Activated CD8-positive, alpha-beta memory T cell treated with anti-CD3 and anti-CD28 coated beads for 24 hours (primary cell): ENCODE data around the gene ATP10A.
A peak's percentile ranks its signal among the peaks of the same experiment; 100 is the strongest.

ENCODE experiments used
- DNase-seq: peaks from one replicate; pipeline ENCODE4 v3.0.0-alpha.2; 2020

ATP10A gene

DNA sequence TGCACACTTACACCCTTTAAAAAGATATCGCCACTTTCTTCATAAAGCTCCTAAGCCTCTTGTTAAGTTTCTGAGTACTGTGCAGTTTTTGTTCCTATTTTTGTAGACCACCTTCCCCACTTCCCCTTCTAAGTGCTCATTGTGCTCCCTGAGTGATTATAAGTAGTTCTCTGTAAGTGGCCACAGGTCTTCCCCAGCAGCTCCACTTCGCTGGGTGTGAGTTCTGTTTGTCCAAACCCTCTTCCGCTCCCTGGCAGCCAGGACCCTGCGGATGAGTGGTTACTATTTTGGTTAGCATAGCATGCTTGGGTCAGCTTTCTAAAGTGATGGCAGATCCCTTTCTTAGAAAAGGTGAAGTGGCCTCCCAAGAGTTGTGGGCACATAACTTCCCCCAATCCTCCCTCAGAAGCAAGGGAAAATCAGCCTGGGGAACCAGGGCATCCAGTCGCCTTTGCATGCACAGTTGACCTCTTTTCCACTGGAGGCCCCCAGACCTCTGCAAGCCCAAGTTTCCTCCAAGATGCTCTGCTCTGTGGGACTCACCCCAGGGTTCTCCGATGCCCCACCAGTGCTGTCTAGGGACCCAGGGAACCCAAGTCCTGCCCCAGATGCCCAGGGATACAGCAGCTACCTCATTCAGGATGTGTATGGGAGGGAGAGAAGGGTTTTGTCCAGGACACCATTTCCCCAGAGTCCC lies 69.6 kb downstream of the ATP10A start:
- peak; percentile 50 for DNase-seq

DNA sequence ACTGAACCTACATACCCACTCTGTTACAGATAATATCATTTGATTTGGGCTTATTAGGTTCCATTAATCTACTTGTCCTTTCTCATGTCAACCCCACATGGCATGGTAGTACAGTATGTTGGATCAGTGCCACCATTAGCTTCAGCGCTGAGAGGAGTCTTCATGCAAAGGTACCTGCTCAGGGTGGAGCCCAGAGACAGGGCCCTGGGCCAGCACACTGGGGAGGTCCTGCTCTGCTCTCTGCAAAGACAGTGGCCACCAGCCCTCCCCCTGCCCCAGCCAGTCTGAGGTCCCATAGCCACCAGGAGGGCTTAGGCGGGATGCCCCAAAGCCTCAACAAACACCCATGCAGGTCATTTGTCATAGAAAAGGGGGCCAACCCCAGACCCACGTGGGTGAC lies 71.0 kb downstream of the ATP10A start:
- no peak for DNase-seq

DNA sequence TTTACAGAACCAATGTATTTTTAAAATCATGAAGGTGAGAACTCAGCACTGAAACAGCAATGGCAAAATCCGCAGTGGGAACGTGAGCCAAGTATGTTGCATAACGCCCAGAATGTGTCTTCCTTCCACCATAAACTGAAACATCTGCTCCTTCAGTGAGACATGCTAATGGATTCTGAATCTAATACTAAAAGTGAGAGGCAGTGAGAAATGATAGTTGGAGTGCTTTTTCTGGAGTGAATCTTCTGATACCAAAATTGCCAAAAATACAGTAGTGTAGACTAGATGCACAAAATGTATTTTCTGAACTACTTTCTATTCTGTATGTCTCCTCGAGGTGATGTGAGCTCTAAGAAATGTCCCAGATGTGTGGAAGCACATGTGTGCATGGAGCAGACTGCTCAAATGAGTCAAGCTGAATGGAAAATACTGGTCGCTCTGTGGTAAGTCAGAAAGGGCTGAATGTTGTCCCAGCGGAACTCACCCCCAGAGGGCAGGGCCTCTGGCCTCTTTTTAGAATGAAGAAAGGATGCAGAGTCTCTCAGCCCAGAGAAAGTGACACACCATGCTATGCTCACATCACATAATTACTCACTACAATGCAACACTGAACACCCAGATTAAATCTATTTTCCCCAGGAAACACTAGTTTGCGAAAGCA lies 73.0 kb downstream of the ATP10A start:
- no peak for DNase-seq

DNA sequence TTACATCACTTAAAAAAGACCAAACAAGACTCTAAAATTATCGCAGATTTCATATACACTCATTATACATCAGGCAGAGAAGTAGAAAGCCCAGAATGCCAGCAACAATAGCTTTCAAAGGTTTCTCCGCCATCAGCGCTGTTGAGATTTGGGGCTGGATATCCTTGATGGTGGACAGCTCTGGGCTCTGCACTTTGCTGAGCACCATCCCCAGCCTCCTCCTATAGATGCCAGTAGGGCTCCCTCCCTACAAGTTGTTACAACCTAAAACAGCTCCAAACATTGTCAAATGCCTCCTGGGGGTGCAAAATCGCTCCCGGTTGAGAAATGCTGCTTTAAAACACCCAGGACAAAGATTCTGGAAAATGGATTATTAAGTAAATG lies 73.5 kb downstream of the ATP10A start:
- DNase-seq = no peak

DNA sequence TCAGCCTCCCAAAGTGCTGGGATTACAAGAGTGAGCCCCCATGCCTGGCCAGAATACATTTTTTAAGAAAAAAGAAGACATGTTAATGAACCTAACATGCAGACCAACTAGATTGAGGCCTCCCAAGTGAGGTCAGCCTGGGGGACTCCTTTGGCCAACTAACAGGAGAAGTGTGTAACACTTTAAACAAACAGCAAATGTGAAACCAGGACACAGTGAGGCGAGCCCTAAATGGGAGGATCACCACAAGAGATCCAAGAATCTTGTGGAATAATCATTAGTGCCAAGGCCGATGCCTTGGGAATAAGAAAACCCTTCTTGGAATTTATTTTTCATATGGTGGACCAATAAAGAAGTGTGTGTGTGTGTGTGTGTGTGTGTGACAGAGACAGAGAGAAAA lies 73.9 kb downstream of the ATP10A start:
- DNase-seq = no peak

DNA sequence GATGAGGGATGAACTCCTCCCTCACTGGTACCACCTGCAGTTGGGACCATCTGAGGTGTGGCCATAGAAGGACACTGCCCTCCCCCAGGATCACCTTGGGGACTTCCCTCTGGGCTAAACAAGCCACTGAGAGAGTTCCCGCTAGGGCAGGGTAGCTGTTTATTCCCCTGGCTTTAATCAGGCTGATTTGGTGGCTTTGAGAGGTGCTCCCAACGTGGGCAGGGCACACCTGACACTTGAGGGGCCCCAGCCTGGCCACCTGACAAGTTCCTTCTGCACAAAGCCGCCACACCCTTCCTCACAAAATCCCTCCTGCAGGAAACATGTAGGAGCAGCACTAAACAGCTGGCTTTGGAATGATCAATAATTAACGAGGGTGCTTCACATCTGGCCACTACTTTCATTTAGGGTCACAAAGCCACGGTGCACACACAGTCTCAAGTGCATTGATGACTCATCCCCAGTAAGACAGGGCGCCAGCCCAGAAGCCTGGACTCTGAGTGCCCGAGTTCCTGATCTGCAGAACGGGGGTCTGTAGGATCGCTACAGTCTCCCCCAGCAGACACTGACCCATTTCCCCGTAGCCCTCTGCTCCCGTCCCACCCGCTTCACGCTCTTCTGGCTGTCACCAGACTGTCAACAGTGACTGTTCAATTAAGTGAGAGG lies 75.1 kb downstream of the ATP10A start:
- no peak for DNase-seq

DNA sequence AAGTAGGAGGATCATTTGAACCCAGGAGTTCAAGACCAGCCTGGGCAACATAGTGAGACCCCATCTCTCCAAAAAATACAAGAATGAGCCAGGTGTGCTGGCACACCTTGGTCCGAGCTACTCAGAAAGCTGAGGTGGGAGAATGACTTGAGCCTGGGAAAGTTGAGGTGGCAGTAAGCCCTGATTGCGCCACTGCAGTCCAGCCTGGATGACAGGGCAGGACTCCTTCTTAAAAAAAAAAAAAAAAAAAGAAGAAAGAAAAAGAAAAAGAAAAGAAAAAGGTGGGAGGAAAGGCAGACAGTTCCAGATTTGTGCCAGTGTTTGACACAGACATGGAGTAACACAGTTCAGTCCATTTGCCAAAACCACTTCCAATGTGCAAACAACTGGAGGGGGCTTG lies 75.7 kb downstream of the ATP10A start:
- no peak for DNase-seq

DNA sequence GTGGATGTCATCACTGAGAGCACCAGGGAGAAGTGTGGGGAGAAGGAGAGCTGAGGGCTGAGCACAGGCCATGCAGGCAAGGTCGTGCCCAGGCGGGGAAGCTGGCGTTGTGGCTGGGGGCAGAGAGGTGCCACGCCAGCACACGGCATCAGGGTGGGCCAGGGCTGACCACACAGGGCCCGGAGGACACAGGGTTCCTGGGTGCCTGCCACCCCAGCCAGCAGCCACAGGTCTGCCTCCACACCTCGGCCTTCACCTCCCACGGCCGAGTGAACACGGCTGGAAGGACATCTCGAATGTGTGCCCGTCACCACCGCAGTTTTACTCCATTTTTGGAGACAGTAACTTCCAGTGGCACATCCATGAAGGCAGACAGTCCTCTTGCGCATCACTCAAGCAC lies 77.1 kb downstream of the ATP10A start:
- no peak for DNase-seq

DNA sequence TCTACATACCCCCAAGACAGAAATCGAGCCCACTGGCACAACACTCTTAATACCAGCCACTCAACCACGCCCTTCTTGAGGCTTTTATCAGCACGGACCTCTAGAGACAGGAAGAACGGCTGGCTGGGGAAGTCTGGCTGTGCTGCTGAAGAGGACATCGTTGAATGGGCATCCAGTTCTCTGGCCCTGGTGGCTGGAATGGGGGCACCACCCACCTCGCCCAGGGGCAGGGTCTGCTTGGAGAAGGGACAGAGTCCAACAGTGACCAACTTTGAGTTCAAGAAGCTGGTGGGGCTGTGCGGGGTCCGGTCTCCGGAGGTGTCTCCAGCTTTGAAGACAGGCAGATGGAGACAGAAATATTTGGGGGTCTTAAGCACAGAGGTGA lies 77.5 kb downstream of the ATP10A start:
- DNase-seq = no peak

DNA sequence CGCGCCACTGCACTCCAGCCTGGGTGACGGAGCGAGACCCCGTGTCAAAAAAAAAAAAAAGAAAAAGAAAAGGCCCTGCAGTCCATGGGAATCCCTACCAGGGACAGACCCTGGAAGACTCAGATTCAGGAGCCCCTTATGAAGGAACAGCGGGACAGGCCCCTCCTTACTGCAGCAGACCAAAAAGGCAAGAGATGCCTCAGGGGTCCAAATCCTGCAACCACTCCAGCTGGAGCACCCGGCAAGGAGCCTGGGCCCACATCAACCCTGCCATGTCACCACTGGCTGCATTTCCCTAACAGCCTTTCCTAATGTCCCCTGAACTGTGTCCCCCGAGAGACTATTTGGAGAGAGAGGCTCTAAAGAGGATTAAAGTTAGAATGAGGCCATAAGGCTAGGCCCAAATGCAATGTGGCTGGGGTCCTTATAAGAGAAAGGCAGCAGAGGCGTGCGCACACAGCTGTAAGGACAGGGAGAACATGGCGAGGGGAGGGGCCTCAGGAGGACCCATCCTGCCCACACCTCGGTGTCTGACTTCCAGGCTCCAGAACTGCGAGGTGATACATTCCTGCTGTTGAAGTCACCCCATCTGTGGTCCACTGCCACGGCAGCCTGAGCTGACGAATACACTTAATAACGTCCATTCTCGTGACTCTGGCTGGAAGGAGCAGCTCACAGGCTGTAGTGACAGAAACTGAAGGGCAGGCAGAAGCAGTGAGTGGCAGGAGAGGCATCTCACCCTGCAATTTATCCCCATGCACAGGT lies 78.1 kb downstream of the ATP10A start:
- DNase-seq = no peak

DNA sequence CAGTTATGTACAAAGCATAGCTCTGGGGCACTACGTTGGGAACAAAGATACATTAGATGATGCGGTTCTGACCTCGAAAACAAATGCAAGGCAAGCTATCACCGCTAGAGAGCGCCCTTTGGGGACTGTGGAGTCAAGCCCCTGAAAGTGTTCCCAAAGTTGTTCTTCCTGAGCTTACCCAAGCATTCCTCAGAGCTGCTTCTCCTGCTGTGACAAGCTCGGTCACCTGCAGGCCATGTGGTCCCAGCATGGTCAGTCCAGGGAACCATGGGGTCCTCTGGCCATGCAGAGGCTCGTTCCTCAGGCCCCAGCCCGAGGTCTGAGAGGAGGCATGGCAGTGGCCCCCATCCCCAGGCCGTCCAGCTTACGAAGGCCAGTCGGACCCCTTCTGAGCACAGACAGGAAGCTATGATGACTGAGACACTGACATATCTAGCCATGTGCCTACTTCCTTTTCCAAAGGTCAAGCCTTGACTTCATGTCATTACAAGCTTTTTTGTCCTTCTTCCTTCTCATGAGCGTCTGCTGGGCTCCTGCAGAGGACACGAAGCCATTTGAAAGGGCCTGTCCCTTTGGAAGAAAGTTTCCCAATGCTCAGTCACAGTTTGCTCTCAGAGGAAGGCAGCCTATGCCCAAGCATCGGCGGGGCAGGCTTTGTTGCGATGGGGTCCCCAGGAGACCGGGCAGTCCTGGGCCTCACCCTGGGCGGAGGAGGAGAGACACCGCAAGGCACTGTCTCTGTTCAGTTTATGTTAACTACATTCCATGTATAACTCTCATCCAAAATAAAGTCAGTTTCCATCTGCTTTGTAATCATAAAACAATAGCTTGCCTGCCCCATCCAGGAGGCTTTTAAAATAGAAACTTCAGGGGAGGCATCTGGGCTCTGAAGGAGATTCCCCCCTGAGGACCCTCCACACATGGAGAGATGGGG lies 79.3 kb downstream of the ATP10A start:
- peak; percentile 77 for DNase-seq

DNA sequence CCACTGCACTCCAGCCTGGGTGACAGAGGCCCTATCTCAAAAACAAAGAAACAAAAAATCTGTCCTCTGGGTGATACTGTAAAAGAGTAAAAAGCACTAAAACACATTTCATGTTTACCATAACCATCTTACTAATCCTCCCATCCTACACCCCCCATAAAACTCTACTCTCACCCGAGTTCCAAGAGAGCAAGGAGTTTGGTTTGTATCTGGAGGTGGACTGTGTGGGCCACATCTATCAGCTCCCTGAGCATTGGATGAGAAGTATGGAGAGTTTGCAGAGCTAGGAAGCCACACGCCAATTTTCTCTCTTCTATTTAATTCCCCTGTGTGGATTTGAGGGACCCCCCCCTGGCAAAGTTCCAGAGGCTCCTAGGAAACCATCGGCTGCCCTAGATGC lies 80.0 kb downstream of the ATP10A start:
- DNase-seq = no peak

DNA sequence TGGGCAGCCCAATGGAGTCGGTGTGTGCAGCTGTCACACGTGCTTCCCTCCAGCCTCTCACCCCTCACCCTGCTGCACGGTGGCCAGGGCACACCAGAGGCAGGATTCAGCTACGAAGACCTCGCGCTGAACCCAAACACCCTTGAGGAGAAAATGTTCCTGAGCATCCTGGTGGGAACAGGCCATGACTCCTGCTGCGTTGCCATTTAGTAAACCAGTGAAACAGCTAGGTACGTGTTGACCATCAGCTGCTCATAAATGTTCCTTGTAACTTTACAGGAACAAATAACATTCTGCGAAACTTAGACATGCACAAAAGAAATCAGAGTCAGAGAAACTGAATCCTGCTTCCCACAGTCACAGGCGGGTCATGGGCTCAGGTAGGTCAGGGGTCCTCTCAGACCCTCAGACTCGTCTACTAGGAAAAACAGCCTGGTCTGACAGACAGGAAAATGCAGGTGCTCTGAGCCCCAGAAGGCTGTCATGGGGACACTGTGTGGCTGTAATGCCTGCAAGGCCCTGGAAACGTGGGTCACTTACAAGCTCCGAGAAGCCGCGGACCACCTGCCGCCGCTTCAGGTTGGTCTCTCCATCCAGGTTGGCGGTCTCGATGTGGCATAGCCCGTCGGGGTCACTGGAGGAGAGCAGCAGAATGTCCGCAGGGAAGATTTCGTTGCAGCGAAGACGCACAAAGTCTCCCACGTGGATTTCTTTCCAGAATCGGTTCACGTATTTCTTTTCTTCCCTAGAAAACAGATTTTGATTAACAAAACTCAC lies 82.5 kb downstream of the ATP10A start:
- DNase-seq = no peak

DNA sequence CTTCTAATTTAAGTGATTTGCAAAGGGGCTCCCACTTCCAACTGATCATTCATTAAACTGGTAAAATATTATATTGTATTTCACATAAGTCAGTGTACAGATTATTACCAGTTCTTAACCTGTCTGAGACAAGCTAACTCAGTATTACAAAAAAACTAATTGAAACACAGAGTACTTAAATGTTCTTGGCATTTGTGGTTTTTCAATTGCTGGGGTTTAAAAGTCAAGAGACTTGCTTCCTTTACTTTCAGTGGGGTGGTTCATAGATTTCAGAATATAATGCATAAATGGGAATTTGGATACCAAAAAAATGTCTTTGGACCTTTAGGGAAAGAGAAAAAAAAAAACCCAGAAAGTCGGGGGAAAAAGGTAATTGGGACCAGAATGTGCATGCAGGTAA lies 85.0 kb downstream of the ATP10A start:
- no peak for DNase-seq

DNA sequence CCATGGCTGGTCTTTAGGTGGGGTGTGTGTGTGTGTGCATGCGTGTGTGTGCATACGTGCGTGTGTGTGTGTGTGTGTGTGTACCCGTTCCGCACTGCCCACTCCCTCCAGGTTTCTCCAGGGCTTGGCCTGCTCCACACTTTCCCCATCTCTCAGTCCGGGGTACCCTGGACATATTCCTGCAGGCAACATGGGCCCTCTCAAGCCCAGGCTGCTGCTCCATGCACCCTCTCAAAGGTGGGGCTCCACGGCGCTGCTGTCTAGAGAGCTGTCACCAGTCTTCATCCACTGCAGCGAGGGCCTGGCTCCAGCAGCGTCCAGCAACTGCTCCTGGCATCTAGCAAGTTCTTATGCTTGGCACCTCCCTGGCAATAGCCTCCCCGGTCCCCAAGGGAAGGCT lies 86.1 kb downstream of the ATP10A start:
- peak; percentile 51 for DNase-seq

DNA sequence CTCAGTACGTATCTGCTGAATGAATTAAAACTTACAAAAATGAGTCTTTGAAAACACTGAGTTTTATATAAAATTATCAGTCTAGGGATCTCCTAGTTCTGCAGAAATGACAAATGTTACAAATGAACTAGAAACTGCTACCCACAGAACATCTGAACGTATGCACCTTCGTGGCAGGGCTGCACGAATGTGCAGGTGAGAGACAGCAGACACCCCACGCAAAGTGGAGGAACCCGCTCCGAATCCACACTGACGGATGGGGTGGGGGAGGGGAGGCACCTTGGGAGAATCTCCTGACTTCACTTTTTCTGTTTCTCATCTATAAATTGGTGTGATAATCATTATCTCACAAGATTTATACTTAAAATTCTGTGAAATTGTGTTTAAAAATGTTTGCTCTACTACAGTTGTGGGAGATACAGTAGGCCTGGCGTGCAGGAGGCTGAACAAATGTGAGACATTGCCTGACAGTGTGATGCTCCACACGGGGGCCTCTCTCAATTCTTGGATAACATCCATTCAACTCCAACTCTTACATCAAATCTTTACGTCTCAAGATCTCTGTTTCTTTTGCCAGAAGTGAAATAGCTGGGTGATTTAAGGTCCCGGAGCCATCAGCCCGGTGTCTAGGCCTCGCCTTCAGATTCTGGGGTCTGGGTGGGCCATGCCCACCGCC lies 86.9 kb downstream of the ATP10A start:
- peak; percentile 19 for DNase-seq

DNA sequence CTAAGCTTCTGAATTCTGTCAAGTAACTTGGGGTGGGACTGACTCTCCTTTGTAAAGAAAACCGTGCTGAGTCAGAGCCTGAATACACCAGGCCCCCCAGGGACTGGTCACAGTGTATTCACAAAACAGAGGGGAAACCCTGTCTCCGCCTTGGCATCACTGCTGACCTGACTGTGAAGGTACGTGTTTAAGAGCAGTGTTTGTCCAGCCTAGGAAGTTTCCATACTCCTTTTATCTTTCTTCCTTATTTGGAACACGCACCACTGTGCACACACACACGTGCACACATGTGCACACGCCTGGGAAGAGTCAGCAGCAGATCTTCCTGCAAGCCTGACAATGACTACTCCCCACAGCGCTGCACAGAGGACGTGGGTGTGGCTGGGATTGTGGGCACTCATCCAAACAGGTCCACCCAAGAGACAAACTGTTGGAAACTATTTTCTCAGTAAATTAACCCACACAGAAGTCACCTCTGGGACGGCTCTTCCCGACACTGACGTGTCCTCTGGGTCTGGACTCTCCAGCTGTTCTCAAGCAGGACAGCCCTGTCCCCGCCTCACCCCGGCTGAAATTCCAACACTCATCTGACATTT lies 87.7 kb downstream of the ATP10A start:
- peak; percentile 40 for DNase-seq

DNA sequence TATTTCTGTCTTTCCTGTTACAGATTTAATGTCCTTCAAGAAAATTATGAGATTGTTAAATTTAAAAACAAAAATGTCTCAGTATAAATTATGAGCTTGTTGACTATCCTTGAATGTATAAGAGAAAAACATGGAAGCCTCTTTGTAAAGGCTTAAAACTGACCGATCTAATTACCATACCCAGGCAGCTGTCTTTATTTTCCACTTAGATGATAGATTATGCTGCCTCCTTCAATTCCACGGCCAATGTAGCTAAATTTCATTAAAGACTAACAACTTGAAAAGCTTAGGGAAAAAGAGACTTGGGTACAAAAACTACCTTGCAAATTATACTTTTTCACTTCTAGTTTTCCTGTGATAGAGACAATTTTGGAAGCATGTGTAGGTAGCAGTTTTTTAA lies 88.3 kb downstream of the ATP10A start:
- no peak for DNase-seq

DNA sequence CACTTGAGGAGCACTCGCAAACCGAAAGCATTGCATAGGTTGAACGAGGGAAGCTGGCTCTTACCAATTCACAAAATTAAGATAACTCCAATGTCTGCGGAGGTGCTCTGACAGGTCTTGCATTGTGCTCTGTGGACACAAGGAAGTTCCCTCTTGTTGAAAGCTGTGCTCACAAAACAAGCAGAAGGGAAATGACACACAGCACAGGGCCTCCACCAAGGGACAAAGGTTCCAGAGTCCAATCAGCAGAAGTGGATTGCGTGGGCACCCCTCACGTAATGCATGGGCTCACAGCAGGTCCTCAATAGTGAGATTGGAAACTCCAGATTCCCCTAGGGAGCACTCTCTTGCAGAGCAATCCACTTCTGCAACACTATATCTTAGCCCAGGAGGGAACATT lies 89.9 kb downstream of the ATP10A start:
- DNase-seq = peak; percentile 28

DNA sequence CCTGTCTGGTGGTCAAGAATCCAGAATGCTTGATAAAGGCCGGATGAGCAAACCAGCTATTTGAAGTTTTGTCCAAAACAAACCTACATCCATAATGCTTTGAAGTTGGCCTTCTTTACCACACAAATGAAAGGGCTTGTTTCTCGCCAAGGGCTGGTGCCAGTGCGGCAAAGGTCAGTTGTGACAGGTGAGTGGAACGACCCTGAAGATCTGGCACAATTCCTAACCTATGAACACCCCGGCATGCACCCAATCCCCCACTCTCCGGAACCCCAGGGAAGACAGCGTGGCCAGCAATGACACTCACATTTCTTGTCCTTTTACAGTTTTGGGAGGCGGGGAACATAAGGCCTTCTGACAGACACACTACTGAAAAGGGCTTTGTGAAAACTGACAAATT lies 90.6 kb downstream of the ATP10A start:
- peak; percentile 26 for DNase-seq

DNA sequence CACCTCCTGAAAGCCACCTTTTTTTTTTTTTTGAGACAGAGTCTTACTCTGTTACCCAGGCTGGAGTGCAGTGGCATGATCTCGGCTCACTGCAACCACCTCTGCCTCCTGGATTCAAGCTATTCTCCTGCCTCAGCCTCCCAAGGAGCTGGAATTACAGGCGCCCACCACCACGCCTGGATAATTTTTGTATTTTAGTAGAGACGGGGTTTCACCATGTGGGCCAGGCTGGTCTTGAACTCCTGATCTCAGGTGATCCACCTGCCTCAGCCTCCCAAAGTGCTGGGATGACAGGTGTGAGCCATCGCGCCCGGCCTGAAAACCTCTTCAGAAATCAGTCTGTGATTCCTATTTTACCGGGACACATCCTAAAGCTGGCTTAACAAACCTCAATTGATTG lies 91.4 kb downstream of the ATP10A start:
- DNase-seq = peak; percentile 30
